Astrocyte of the spinal cord (primary cell): ENCODE results near the gene SMG9.

Source experiments
- DNase-seq: peaks from one replicate; pipeline ENCODE4 v3.0.0; 2011; ENCODE audit warnings: low read depth, low spot score
- H3K4me3 ChIP-seq: 2 replicates; pipeline ENCODE4 v1.5.1; 2011; ENCODE audit warnings: low read depth, mild to moderate bottlenecking, low read length, moderate library complexity
- in situ Hi-C: cut with HindIII; loops from 2 replicates; pipeline ENCODE4 v1.10.0; 2017; ENCODE audit warnings: low sequenced_read_pairs
- TF ChIP-seq, protein P1 (sequence below): IDR thresholded peaks from 2 replicates; pipeline ENCODE4 v1.5.1; 2012; ENCODE audit warnings: low read depth, mild to moderate bottlenecking, low read length, inconsistent platforms

The SMG9 gene

DNA sequence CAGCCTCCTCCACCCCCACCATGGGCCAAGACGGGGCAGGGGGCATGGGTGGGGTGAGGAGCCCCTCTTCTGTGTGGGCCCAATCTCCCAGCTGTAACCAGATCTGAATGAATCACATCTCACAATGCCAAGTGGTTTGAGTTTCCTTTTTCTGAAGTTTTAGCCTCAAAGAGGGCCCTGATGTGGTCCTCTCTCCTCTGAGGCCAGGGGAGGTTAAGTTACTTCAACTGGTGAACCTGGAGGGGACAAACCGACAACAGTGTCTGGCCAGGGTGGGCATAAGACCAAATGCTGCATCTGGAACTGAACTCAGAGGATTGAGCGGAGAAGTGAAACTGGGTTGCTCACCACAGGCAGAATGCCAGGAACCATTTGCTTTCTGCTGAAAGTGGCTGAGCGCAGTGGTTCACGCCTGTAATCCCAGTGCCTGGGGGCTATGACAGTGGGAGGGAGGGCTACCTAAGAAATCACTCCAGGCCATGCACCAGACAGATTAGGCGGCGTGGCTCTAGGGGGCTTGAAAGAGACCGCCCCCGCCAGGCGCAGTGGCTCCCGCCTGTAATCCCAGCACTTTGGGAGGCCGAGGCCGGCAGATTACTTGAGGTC, 54.3 kb downstream of the SMG9 start:
- TF ChIP-seq, protein P1, sequence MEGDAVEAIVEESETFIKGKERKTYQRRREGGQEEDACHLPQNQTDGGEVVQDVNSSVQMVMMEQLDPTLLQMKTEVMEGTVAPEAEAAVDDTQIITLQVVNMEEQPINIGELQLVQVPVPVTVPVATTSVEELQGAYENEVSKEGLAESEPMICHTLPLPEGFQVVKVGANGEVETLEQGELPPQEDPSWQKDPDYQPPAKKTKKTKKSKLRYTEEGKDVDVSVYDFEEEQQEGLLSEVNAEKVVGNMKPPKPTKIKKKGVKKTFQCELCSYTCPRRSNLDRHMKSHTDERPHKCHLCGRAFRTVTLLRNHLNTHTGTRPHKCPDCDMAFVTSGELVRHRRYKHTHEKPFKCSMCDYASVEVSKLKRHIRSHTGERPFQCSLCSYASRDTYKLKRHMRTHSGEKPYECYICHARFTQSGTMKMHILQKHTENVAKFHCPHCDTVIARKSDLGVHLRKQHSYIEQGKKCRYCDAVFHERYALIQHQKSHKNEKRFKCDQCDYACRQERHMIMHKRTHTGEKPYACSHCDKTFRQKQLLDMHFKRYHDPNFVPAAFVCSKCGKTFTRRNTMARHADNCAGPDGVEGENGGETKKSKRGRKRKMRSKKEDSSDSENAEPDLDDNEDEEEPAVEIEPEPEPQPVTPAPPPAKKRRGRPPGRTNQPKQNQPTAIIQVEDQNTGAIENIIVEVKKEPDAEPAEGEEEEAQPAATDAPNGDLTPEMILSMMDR, result no peak
- H3K4me3 ChIP-seq, result no peak overlapping the region
- peak; percentile 83 for DNase-seq
- in situ Hi-C loops, result no loop called here

DNA sequence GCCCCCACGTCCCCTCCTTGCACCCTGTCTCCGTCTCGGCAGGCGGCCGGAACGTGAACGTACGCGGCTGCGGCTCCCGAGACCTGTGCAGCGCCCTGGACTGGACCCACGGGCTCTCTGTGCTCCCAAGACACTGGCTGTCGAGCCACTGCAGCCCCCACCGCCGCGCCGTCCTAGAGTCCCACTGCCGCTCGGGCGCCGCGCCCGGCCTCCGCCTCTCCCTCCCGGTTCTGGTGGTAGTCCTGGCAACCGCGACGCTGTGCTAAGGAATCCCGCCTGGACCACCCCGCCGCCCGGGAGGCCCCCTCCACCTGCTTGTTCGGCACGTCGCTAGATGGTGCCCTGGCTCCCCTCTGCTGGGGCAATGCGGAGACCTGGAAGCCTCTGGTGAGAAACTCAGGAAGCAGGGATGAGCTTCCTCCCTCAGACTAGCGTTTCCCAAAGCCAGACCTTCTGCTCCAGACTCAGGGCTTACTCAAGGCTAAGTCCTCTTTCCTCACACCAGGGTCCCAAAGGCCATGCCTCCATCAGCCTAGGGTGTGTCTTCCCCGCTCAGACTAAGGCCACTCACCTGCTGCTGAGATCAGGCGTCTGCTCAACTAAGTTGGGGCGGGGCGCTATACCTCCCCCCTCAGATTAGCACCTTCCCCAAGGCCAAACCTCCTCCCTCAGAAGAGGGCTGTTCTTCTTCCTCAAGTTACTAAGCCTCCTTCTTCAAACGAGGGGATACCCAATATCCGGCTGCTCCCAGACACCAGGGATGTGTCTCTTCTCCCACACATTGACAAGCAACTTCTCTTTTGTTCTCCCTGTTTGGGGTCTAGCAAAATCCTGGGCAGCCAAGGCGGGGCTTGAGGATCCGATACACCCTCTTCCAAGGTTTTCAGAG, 55.0 kb downstream of the SMG9 start:
- in situ Hi-C loops, result no loop called here
- TF ChIP-seq, protein P1, result peak; percentile 21
- peak; percentile 43 for DNase-seq
- peak overlapping the region; percentile 5 for H3K4me3 ChIP-seq

DNA sequence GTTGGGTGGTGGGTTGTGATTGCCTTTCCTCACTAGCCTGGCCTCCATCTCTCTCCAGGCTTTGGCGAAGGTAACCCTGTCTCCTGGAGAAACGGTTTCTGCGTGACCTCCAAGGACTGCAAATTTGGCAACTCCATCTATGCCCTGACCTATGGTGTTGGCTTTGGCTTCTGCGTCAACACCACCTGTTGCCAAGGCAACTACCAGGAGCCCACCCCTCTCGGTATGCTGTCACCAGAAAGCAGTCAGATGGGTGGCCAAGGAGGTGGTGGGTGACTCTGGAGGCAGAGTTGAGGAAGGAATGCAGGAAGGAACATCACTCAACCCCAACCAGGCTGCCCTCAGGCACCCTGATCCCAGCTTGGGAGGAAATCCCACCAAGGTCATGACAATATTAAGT, 57.5 kb downstream of the SMG9 start:
- in situ Hi-C loops, result no loop called here
- no peak for DNase-seq
- TF ChIP-seq, protein P1, result no peak
- no peak overlapping the region for H3K4me3 ChIP-seq

DNA sequence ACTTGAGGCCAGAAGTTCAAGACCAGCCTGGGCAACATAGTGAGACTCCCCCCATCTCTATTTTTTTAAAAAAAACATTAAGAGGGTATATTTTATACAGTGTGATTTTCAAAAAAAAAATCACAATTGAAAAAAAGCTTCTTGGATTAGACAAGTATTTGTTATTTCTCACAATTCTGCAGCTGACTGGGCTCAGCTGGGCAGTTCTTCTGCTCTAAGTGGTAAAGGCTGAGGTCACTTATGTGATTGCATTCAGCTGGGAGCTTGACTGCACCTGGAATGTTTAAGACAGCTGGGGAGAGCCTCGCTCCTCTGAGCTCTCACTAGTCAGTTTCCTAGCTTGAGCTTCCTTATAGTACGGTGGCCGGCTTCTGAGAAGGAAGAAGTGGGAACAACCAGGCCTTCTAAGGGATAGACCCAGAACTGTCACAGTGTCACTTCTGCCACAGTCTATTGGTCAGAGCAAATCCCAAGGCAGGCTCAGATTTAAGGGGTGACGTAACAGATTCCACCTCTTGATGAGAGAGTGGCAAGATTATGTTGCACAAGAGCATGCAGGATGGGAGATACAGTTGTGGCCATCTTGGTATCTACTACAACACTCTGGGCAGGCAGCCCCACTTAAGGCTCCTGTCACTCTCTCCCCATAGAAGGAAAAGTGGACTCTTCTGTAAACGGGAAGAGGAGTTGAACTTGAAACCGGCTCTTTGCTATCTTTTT, 58.6 kb downstream of the SMG9 start:
- DNase-seq, result no peak
- H3K4me3 ChIP-seq, result no peak overlapping the region
- in situ Hi-C loops, result no loop called here
- TF ChIP-seq, protein P1, result no peak

DNA sequence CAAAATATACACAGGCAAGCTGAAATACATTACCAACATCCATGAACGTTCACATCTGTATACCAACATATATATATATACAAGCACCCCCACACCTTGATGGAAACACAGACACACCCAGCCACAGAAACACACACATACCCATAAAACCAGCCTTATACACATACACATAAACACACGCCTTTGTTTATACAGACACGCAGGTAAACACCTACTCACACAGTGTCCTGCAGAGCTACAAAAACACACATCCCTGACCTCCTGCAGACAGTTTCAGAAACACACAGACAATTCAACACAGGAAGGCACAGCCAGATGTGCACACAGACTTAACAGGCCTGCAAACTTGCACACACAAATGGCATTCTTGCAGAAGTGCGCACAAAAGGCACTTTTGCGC, 60.2 kb downstream of the SMG9 start:
- in situ Hi-C loops, result no loop called here

DNA sequence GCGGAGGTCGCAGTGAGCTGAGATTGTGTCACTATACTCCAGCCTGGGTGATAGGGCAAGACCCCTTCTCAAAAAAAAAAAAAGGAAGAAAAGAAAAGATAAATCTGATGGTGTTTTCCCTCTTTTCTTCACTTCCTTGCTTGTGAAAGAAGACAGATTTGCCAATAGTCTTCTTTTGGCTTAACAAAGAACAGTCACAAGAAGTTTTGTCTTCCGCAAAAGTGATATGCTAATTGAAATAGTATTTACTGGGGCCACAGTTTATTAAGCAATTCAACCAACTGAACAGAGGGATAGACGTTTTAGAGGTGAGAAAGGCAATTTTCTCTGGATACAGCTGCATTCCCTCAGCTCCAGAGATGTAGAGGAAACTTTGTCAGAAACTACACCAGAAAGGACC, 61.9 kb downstream of the SMG9 start:
- no peak for DNase-seq
- in situ Hi-C loops, result no loop called here
- H3K4me3 ChIP-seq, result no peak overlapping the region
- TF ChIP-seq, protein P1, result no peak

More for the DNA sequence above, 60.2 kb downstream of the SMG9 start:
- DNase-seq, result no peak
- H3K4me3 ChIP-seq, result no peak overlapping the region
- TF ChIP-seq, protein P1, result no peak
